GM12864 (cell line): ENCODE measurements around the gene OR4K13.

Experiments
- DNase-seq: peaks from one replicate; pipeline ENCODE4 v3.0.0-alpha.2; 2011; ENCODE audit warnings: low read depth
- H3K4me3 ChIP-seq: 2 replicates; pipeline ENCODE4 v1.5.1; 2011; ENCODE audit warnings: mild to moderate bottlenecking, low read depth, low read length, control low read depth
- CTCF ChIP-seq: IDR thresholded peaks from 2 replicates; pipeline ENCODE4 v1.5.1; 2011; ENCODE audit warnings: low read depth, mild to moderate bottlenecking, moderate library complexity, low read length, control low read depth, inconsistent platforms; ENCODE audit errors: missing control alignments

The OR4K13 gene, protein sequence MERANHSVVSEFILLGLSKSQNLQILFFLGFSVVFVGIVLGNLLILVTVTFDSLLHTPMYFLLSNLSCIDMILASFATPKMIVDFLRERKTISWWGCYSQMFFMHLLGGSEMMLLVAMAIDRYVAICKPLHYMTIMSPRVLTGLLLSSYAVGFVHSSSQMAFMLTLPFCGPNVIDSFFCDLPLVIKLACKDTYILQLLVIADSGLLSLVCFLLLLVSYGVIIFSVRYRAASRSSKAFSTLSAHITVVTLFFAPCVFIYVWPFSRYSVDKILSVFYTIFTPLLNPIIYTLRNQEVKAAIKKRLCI

DNA sequence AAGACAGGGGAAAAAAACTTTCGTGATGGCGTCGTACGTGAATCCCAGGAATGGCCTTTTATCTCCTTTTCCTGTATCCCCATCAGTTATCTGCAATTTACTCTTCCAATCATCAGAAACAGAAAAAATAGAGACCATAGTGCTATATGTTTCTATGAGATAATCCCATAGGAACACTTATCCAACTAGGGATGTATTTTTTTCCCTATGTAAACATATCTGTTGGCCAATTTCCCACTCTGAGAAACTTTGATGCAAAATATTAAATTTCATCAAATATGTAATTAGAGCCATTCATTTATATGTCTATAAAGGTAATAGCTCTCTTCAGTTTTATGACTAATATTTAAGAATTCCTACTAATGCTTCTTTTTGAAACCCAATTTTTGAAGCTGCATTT, at the start of gene OR4K13:
Gene OR4K13 (minus strand): TSS at position 101 of the 400 bp plus-strand sequence. CDS start 1,280 bp downstream, outside the sequence.
- no peak within 1 kb of the TSS for H3K4me3 ChIP-seq
- no peak for TF ChIP-seq CTCF
- no peak for DNase-seq

DNA sequence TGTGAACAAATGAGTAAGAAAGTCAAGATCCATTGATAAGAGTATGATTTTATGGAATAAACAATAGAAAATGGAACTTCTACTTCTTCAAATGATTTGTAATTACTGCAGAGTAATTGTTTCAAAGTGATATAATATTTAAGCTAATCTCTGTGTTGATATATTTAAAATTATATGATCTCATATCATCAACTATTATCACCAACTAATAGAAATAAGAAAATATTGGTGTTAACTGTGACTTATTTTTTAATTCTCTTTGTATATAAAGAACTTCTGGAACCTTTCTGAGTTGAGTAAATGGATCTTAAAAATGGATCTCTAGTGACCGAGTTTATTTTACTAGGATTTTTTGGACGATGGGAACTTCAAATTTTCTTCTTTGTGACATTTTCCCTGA, 23.9 kb upstream of the OR4K13 start, which contains the start of gene OR4L1:
Gene OR4L1 (plus strand): TSS at position 301 of the 400 bp plus-strand sequence. CDS start 0 bp downstream, at position 301.
- no peak for DNase-seq
- no peak within 1 kb of the TSS for H3K4me3 ChIP-seq
- no peak for TF ChIP-seq CTCF

DNA sequence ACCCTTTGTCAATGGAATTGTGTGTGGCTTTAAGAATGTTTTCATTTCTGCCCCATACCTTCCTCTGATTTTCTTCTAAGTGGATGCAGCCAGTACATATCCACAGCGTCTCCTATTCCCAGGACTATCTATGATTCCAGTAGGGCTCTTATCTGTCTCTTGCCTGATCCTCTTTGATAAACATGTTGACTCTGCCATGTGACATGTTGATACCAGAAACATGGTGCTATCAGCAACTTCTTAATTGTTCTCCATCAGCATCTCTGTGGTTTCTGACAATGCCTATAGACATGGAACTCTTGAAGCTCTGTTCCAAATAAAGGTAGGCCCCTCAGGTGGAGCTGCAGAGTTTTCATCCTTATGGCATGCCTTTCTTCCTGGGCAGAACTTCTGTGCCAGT, 12.4 kb upstream of the OR4K13 start:
- DNase-seq: no peak
- H3K4me3 ChIP-seq: no peak overlapping the region
- no peak for TF ChIP-seq CTCF

- DNase-seq: no peak
- no peak overlapping the region for H3K4me3 ChIP-seq
- no peak for TF ChIP-seq CTCF
These were observed 8.4 kb upstream of the OR4K13 start for GRCh38 chr14:20044243-20044642.

- H3K4me3 ChIP-seq: no peak overlapping the region
- no peak for TF ChIP-seq CTCF
These were observed 389 bp downstream of the OR4K13 start for GRCh38 chr14:20035449-20035848.

DNA sequence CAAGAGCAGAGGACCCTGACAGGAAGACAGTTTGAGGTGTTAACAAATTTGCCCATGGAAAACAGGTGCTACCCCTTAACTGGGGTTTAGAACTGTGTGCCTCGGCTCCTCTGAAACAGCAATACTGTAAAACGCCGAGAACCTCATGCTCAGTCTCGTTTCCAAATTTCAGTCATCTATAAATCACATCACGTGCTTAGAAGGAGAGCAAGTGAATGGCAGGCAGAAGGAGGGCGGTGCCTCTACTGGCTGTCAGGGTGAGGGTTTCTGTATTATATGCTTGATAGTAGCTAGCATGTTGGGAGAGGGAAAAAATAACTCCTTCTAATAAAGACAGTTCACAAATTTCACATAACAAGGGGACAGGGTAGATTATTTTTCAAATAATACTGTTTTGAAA, 4.8 kb downstream of the OR4K13 start:
- TF ChIP-seq CTCF: no peak
- H3K4me3 ChIP-seq: no peak overlapping the region
- no peak for DNase-seq

More at GRCh38 chr14:20035449-20035848, 389 bp downstream of the OR4K13 start:
- no peak for DNase-seq
